ENCODE measurements around the gene PCDHGB6. TPM values are rescaled to one million over a fixed set of nuclear protein-coding genes. Genes with fewer than 3 reads are reported as not detected.
A peak's percentile ranks its signal among the peaks of the same experiment; 100 is the strongest.
"Not testable (repeated sequence)": the region's sequence is repeated elsewhere in the genome, so short reads cannot be mapped to it uniquely, and the experiment has no call there.

PCDHGB6 gene
- 60.0 TPM for total RNA-seq (ENCODE audit: unreplicated experiment)
- long read RNA-seq, full-length matches to known transcripts: 2 of 2 reads
- long read RNA-seq, partial matches to known transcripts: 0 of 2 reads
- long read RNA-seq, other reads (novel, unspliced or antisense): 0 of 2 reads

- peak within 1 kb of the TSS; percentile 97 for H3K4me3 Mint-ChIP-seq (ENCODE audit: unreplicated experiment)
- peaks cover 10% of the 10 kb centered on the region for H3K9me3 Mint-ChIP-seq (ENCODE audit: unreplicated experiment)
- peak within 1 kb of the TSS; percentile 93 for H3K27ac Mint-ChIP-seq (ENCODE audit: unreplicated experiment)
- H3K27me3 Mint-ChIP-seq (ENCODE audit: unreplicated experiment): not testable (repeated sequence)
- peak; percentile 87 for DNase-seq (ENCODE audit: low spot score)
- peaks cover 24% of the 10 kb centered on the region for H3K4me1 Mint-ChIP-seq (ENCODE audit: unreplicated experiment)
- peaks cover 42% of the 10 kb centered on the region for H3K36me3 Mint-ChIP-seq (ENCODE audit: low read depth, unreplicated experiment)
- TF ChIP-seq CTCF (IDR thresholded peaks at IDR 0.05; ENCODE audit: unreplicated experiment): peak; percentile 89
These were observed at the start of gene PCDHGB6 for GRCh38 chr5:141407790-141408505. Gene PCDHGB6, plus strand, starts transcription at chr5:141408021. Its CDS starts 182 bp downstream, at chr5:141408203.

- peak; percentile 26 for DNase-seq (ENCODE audit: low spot score)
- peak; percentile 63 for TF ChIP-seq CTCF (IDR thresholded peaks at IDR 0.05; ENCODE audit: unreplicated experiment)
- peaks cover 44% of the 10 kb centered on the region for H3K9me3 Mint-ChIP-seq (ENCODE audit: unreplicated experiment)
These were observed 47.9 kb upstream of the PCDHGB6 start, which contains the start of gene PCDHGB2 for GRCh38 chr5:141359790-141360426. Gene PCDHGB2, plus strand, starts transcription at chr5:141359994. Its CDS starts 142 bp downstream, at chr5:141360136.

GRCh38 chr5:141360685-141361084 is 47.1 kb upstream of the PCDHGB6 start:
- Mint-ChIP-seq H3K4me3 (ENCODE audit: unreplicated experiment) (peak overlapping the region; percentile 70), H3K9me3 (ENCODE audit: unreplicated experiment) (peaks cover 51% of the 10 kb centered on the region), H3K27me3 (ENCODE audit: unreplicated experiment) (peaks cover 18% of the 10 kb centered on the region), H3K27ac (ENCODE audit: unreplicated experiment) (peak overlapping the region; percentile 67), H3K36me3 (ENCODE audit: low read depth, unreplicated experiment) (peaks cover 68% of the 10 kb centered on the region), H3K4me1 (ENCODE audit: unreplicated experiment) (peaks cover 23% of the 10 kb centered on the region)
- no peak for DNase-seq (ENCODE audit: low spot score)
- TF ChIP-seq CTCF (IDR thresholded peaks at IDR 0.05; ENCODE audit: unreplicated experiment): no peak

More at GRCh38 chr5:141359790-141360426, 47.9 kb upstream of the PCDHGB6 start, which contains the start of gene PCDHGB2:
- Mint-ChIP-seq H3K27me3 (ENCODE audit: unreplicated experiment) (peaks cover 15% of the 10 kb centered on the region), H3K36me3 (ENCODE audit: low read depth, unreplicated experiment) (peaks cover 67% of the 10 kb centered on the region), H3K4me1 (ENCODE audit: unreplicated experiment) (peaks cover 23% of the 10 kb centered on the region), H3K27ac (ENCODE audit: unreplicated experiment) (peak within 1 kb of the TSS; percentile 95), H3K4me3 (ENCODE audit: unreplicated experiment) (peak within 1 kb of the TSS; percentile 70)

- Mint-ChIP-seq H3K36me3 (ENCODE audit: low read depth, unreplicated experiment) (peaks cover 62% of the 10 kb centered on the region), H3K27me3 (ENCODE audit: unreplicated experiment) (peaks cover 14% of the 10 kb centered on the region), H3K4me1 (ENCODE audit: unreplicated experiment) (peaks cover 23% of the 10 kb centered on the region), H3K9me3 (ENCODE audit: unreplicated experiment) (peaks cover 44% of the 10 kb centered on the region), H3K4me3 (ENCODE audit: unreplicated experiment) (peak overlapping the region; percentile 68), H3K27ac (ENCODE audit: unreplicated experiment) (no peak overlapping the region)
- DNase-seq (ENCODE audit: low spot score): no peak
- no peak for TF ChIP-seq CTCF (IDR thresholded peaks at IDR 0.05; ENCODE audit: unreplicated experiment)
These were observed 45.1 kb upstream of the PCDHGB6 start for GRCh38 chr5:141362719-141363118.

Measured in endothelial cell (in vitro differentiated cells).